Inflammatory macrophage treated with lipopolysaccharide for 4 hours (primary cell): ENCODE data around the gene PTPN4.

Source experiments
- DNase-seq: peaks from one replicate; pipeline ENCODE4 v3.0.0-alpha.2; 2020

Gene PTPN4

DNA sequence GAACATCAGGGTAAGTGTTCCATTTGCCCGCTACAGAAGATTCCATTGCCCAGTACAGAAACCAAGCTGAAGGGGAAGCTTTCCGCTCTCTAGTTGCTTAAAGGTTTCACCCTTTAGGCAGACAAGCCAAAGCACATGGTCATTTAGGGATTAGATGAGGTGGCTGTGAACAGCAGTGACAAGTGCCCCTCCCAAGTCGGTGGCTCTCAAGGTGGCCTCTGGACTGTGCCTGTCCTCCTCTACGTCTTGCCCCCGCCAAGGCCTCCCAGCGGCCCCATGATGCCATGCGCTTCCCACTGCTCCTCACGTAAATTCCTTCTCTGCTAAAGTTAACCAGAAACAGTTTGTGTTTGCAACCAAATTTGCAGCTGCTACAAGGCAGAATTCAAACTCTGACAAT lies 24.2 kb upstream of the PTPN4 start:
- no peak for DNase-seq

DNA sequence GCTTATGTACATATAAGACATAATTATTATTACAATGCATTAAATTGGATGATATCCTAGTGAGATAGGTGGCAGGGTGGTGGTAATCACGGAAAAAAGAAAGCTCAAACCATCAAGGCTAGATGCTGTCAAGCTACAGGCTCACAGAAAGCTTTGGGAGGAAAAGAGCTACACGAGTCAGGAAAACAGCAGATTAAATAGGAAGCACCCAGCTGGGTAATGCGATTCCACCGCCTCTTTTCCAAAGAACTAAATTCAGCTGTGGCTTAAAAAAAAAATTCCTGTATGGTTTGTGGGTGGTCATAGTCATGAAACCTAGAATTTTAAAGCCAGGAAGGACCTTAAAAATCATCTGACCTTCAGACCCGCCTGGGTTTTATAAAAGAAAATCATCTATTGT lies 23.7 kb upstream of the PTPN4 start:
- DNase-seq, result no peak

DNA sequence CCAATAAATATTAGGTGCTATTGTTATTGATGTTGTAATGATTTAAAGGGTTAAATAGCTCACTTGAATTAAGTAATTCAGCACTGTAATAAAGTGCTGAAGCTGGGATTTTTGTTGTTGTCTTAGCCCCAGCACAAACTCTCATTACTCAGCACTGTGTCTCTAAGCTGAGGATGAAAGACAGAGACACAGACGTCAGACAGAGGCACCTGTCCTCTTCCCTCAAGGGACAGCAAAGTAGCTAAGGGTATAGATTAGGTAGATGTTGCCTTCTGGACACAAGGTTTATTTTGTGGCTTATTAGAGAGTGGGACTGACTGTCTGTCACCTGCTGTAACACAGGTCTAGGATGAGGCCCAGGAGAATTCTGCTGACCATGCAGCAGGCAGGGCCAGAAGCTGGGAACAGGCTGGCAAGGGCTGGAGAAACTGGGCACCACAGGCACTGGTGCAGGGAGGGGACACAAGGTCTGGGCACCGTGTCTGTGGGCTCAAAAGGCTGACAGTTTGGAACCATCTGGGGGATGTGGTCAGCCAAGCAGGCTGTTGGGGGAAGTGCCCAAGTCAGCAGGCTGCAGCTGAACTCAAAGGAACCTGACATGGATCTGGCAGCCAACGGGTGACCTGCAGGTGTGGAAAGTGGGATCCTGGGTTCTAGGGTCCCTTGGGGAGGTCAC lies 20.0 kb upstream of the PTPN4 start:
- no peak for DNase-seq

DNA sequence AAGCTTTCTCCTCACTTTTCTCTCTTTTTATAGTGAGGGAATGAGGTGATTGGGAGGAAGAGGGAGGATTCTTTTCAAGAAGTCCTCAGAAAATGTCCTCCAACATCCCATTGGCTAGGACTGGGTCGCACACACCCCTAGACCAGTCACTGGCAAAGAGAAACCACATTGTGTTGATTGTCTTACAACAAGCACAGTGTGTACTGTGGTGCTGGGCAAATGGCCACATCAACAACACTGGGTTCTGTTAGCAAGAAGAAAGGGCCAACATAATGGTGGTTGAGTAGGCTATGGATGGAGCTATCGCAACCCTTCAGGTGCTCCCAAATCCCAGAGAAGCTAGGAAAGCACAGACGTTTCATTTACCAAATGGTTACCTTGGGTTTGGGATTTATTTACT lies 18.7 kb upstream of the PTPN4 start:
- DNase-seq, result no peak

DNA sequence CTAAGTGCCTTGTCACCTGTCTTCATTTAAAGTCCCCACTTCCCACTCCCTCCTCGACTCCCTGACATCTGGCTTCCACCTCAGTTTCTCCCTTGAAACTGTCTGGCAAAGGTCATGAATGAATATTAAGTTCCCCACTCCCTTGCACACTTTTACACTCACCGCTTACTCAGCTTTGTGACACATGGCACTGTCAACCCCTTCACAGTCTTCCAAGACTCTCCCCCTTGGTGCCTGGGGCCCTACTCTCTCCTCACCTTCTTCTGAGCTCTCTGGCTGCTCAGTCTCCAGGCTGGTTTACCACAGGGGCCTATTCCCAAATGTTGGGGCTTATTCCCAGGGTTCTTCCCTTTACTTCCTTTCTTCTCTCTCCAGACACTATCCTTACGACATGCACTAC lies 17.9 kb upstream of the PTPN4 start:
- no peak for DNase-seq

DNA sequence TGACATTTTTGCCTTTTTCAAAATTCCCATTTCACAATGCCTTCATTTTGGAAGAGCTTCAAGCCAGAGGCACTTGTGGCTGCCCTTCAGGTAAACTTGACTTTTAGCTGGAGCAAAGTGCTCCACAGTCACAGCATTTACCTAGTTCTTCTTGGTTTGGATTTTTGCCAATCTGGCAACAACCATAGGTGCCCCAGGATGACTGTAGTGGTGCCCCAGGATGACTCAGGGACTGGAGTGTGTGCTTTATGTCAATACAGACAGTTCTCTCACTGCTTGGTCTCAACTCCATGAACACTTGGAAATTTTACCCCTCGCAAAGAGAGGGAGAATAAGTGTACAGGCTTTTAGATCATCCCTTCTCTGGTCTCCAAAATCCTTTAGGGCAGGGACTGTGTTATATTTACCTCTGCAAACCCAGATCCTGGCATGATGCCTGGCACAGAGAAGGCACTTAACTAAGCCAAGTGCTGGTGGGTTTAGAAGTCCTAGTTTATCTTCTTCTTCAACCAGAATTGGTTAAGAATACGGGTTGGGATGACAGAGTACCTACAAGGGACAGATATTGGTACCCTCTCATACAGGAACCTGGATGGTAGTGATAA lies 15.3 kb upstream of the PTPN4 start:
- no peak for DNase-seq

DNA sequence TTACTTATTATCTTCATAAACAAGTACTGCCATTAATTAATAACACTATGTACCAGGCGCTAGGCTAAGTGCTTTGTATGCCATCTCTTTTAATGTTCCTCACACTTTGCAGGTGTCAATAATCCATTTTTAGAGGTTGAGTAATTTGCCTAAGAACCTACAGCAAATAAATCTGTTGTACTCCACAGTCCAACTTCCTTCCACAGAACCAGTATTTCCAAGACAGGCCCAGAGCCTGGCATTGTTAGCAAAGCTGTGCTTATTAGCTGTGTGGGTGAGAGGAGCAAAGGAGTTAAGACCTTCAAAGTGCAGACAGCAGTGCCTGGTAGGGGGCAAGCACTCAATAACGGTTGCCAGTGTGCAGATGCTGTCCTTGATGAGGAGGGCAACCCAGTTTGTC lies 14.2 kb upstream of the PTPN4 start:
- DNase-seq, result no peak

DNA sequence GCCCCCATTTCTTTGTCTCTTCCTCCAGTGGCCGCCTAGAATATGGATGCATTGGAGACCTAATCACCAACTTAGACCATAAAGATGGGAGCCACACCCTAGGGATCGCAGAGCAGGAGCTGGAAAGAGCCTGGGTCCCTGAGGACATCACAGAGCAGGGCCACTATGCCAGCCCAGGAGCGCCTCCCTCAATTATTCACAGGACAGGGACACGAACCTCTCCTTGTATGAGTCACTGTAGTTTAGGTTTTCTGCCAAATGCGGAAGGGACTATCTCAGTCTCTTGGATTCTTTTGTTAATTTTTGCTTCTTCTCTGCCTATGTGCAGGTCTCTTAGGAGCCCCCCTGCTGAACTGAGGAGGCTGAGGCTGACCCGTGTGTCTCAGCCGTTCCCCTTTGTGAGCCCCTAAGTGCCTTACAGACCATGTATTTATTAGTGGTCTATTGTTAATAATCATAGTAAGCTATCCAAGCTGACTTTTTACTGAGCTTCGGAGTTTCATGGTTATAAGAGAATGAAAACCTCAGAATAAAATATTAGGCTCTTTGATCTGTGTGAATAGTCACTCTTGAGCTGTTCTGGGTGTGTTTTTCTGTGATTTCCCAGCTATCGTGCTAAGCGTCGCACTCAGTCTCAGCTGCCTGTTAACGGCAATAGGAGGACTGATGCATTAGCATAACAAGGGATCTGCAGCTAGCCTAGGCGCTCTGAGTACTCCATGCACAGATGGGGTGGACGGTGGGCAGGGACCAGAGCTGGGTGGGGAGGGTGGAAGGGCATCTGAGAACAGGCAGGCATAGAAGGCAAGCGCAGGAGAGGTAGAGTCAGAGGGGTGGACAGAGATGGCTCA lies 12.7 kb upstream of the PTPN4 start:
- no peak for DNase-seq

DNA sequence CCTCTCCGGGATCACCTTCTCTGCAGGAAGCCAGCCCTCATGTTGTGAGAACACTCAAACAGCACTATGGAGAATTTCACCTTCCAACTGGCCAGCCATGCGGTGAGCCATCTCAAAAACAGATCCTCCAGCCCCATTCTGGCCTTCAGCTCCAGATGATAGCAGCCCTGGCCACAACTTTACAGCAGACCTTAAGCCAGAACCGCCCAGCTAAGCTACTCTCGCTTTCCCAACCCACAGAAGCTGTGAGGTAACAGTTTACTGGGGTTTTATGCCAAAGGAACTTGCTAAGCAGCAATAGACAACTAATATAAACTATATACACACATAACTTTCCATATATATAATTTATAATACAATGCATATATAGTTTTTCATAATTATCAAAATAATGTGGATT lies 11.6 kb upstream of the PTPN4 start:
- DNase-seq, result no peak

DNA sequence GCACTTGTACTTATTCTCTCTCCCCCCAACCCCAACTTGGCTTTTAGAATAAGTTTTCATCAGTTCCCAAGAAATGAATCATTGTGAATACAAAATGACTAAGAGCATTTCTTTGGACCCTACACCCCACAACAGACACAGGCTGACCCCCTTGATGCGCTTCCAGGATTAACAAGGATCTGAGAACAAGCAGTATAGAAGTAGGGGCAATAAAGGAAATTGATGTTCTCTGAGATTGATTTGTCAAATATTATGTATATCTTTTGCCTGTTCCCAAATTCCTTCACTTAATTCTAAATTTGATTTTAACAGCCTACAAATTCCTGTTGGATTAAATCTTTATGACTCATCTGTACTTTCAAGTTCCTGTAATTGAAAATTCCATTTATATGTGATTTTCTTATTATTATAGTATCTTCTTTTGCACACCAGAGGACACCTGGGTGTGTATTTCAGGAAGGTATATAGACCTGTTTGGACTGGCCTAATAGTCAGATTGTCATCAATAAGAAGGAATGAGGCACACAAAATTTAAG lies 10.2 kb upstream of the PTPN4 start:
- DNase-seq, result no peak

DNA sequence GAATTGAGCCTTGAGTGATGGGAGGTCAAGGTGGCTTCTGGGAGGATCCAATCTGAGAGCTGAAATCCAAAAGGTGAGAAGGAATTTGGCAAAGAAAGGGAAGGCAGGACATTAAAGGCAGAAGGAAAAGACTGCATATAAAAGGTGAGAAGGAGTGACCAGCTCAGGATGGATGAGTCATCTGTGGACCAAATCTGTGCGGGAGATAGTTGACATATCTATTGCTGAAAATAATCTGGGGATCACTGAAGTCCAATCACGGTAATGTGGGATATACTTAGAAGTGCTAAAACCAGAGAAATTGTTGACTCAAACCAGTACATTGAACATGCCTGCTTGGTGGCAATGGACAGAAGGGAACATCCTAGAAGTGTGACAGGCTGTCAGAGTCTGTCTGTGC lies 8.0 kb upstream of the PTPN4 start:
- DNase-seq, result no peak

DNA sequence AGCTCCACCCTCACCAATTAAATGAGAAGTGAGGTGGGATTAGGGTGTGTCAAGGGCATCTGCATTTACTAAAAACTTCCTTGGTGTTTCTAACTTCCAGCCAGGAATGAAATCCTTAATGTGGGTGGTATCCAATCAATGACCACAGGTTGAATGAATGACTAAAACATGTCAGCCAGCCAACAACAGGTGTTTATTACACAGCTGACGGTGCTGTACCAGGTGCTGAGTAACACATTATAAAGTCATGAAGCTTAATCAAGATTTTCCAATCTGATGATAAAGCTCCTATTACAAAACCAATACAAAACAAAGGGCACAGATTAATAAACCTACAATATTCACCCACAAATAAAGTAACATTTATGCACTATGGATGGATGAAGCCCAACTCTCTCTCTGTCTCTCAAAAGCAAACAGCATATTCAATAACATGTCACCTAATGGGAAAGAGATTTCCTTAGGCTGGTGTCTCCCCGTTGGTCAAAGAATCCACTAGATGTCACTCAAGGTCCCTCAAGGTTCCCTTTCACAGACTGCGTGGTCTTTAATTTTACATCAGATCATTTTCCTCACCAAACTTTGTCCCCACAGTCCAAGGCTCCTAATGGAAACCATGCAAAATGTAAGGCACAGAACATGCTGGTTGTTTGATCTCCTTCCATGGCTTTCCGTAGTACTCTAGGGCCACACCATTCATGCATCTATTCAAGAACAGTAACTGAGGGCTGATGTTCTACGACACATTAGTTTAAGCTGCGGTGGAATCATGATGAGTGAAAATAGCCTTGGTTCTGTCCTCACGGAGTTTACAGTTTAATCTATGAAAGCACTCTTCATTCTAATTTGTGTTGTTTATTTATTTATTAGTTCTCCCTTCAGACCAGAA lies 6.4 kb upstream of the PTPN4 start:
- peak; percentile 53 for DNase-seq

DNA sequence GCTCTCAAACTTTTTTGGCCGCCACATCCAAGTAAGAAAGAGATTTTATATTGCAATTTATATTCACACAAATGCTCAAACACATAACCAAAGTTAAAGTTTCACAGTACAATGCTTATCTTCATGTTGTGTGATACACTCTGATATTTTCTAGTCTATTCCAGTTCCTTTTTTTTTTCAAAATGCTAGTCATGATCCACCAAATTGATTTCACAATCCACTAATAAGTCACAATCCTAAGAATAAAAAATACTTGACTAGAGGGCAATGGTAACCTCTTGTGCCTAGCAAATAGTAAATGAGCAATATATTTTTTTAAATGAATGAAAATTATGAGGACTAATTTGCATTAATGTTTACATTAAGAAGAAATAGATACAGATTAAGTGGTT lies 5.8 kb upstream of the PTPN4 start:
- DNase-seq, result peak; percentile 77

DNA sequence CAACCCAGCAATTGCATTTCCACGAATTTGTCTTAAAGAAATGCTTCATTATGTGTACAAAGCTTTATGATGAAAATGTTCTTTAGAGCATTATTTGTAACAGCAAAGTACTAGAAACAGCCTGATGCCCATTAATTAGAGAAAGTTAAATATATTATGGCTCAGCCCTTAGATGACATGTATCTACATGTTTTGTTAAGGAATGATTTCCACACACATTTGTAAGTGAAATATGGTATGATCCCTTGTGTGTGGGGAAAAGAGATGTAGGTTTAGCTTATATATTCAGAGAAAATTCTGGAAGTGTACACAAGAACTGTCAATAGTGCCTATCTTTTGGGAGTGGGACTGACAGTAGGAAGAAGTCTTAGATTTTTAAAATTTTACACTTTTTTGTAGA lies 3.8 kb upstream of the PTPN4 start:
- DNase-seq, result no peak

DNA sequence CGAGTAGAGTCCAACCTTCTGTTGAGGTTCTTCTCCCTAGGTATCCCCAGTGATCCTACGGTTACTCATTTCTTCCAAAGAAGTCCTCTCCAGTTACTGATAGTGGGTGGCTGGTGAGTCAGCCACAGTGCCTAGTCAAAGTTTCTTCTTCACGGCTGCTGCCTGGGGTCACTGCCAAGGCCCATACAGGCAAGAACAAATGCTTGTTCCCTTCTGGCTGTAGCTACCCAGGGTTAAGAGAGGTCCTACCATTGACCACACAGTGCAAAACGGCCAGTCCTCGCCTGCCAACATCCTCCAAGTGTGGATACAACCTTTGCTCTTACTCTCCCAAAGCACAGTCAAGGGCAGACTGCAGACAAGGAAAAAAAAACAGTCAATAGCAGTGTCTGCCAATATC lies 2.9 kb upstream of the PTPN4 start:
- DNase-seq, result peak; percentile 60

DNA sequence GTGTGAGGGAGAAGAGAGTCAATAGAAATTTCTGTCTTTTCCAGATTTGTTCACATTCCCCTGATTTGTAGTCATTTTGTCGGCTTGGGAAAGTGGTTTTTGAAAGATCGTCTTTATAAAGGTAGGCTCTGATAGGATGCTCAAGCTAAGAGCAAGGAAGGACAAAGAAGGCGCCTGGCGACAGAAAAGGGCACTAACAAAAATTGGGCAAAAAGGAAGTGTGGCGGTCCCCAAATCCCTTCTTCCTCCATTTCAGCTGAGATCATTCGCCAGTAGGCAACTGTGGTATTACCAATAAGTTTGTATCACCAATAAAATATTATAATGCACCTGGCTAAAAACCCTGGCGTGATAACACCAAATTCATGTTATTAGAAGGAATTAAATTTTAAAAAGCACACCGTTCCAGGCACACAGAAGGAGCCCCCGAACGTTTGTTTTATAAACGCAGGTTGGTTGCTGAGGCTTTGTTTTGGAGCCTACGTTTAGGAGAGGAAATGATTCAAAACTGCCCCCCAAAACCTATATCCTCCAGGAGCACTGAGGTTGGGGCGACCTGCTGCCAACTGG lies 756 bp upstream of the PTPN4 start:
- no peak for DNase-seq

DNA sequence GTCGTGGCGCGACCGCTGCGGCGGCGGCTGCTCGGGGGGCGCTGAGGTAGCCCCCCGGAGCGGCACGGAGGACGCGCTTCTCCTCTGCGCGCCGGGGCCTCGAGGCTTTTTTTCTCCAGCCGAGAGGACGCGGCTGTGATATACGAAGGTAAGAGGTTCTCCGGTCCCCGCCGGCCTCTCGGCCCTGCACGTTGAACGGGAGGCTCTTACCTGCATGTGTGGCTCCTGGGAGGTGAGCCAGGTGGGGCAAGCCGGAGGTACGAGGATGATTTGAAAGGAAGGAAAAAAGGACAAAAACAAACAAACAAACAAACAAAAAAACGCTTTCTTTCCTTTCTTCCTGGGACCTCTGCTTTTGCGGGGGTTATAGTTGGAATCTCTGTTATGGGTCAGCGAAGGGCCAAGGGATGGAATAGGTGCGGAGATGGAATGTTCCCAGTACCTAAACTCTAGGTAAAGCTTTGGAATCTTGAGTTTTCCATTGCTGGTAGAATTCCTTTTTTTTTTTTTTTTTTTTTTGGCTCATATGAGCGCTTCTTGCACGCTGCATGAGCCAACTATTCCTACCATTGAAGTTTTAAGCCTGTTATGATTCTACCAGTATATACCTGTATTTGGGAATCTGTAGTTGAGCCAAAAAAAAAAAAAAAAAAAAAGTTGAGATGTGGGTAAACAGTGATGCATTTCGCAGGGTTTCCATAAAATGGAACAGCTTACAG lies 674 bp downstream of the PTPN4 start:
- DNase-seq, result no peak

DNA sequence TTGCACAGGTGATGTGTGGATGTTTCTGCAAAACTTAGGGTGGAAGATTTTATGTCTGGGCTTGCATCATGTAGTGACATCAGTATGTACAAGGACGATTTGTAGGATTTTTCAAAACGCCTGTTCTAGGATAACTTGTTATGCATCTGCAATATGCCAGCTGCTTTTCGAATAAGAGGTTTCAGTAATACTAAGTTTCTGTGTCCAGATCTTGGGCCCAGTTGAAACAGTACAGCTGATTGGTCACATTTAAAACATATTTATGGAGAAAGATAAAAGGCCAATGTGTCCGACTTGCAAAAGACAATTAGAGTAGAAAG lies 1.2 kb downstream of the PTPN4 start:
- DNase-seq, result no peak

DNA sequence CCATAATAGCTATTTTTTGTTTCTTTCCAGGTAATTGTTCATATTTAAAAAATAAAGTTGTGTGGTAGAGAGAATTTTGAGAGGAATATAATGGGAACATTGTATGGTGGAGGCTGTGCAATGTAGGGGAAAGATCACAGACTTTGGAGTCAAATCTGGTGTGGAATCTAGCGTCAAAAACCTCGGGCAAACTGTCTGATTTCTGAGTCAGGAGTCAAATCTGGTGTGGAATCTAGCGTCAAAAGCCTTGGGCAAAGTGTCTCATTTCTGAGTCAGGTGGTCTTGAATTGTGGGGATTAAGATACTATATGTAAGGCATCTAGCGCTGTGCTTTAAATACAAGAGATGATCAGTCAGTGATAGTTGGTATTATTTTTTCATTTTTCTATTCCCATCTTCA lies 5.1 kb downstream of the PTPN4 start:
- DNase-seq, result no peak

DNA sequence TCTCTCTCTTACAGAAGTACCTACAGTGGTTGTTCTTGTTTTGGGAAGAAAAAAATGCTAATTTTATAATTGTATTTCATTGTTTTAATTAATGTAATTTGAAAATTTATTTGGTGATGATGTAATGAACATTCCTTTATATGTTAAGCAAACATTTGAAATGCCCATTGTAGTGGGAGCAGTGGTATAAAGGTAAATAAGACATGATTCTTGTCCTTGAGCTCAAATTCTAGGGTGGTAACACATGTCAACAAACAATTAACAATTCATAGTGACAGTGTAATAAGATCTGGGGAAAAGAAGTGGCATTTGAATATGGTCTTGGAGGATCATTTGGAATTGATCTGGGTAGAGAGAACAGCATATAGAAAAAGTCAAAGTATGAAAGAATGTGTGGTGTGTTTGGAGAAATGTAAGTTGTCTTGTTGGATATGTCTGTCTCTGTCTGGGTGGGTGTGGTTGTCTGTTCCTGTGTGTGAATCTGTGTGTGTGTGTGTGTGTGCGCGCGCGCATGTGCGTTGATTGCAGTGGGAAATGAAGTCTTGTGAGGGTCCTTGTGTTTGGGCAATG lies 5.8 kb downstream of the PTPN4 start:
- DNase-seq, result no peak

DNA sequence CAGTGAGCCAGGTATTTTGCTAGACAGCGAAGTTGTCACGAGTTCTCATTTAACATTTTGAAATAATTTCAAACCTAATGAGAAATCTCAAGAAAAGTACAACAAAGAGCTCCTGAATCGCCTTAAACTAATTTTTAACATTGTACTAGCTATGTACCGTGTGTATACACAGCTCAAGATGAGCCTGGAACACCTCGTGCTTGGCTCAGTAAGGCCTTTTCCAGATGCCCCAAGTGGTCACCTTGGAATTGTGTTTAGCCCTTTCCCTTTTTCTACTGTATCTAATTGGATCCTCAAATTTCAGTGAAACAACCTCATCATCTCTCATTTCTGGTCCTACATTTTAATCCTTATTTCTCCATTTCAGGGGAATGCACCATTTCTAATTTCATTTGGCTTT lies 7.2 kb downstream of the PTPN4 start:
- no peak for DNase-seq

DNA sequence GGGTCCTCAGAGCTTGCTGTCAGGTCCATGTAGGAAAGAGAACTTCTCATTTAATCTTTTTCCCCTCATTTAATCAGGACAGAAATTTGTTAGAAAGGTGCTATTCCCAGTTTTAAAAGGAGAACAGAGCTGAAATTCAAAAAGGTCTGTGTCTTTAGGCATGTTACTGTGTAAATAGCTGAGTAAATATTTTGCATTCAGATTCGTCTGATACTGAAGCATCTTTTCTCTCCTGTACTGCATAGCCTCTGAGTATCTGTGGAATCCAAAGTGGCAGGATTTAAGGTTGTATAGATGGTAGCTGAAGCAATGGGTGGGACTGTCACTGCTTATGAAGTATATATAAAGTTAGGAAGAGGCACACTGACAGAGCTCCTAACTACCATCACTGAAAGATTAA lies 9.0 kb downstream of the PTPN4 start:
- no peak for DNase-seq
